ENCODE measurements around the gene EPHB1. TPM values are rescaled to one million over a fixed set of nuclear protein-coding genes. Genes with fewer than 3 reads are reported as not detected.

Gene EPHB1
- total and polyA plus RNA-seq, 2 of the 13 experiments (the other 11 are each of a cell fraction or from before 2014, with no cell fraction given): 0.07 to 0.21 TPM

GRCh38 chr3:134991472-134992010 is 196.5 kb downstream of the EPHB1 start:
- no peak for FAIRE-seq

More at GRCh38 chr3:134991472-134992010, 196.5 kb downstream of the EPHB1 start:
- no peaks in the 10 kb centered on the region for H4K20me1 ChIP-seq (ENCODE audit: insufficient read depth, low read length)
- H2AFZ ChIP-seq (ENCODE audit: low read length): no peak overlapping the region
- ChIA-PET POLR2A (no interaction called here), CTCF (ENCODE audit: low intra/inter-chr PET ratio, low total read pairs) (no interaction called here)
- in situ Hi-C loops (cut with HindIII; ENCODE audit: extremely low pct_ligation_motif_present, low pct_unique_long_range_greater_than_20kb) (no loop called here), intact Hi-C loops (cut with micrococcal nuclease; ENCODE audit: unreplicated experiment) (no loop called here)
- no TSS peak for BruUV-seq (replicated peaks)
- no peaks in the 10 kb centered on the region for H3K79me2 ChIP-seq (ENCODE audit: insufficient read depth, low read length)
- no peak overlapping the region for H3K4me3 ChIP-seq (replicated peaks in 1 of 3; ENCODE audit: insufficient read depth in 1 of 3, low read depth in 2 of 3, low read length in 3 of 3)
- no peak overlapping the region for H3K9ac ChIP-seq (ENCODE audit: insufficient read depth, low read depth, low read length)
- no peak overlapping the region for H3K4me2 ChIP-seq (ENCODE audit: low read depth, low read length)
- no peak for ATAC-seq
- 29% methylated on average over 2 of the region's 2 CpGs for WGBS (ENCODE audit: low lambda C conversion rate)
- DNase-seq (ENCODE audit: low spot score): no peak
- H3K27ac ChIP-seq (ENCODE audit: extremely low read length, insufficient read depth, low read length): no peak overlapping the region
- TF ChIP-seq PPARG (CRISPR knock-in tag; conservative IDR thresholded peaks at IDR 0.05) (no peak), SMAD9 (CRISPR knock-in tag; IDR thresholded peaks at IDR 0.05) (no peak), HNRNPH1 (optimal IDR thresholded peaks at IDR 0.05; ENCODE audit: low read depth, low read length) (no peak), ARID2 (CRISPR knock-in tag; IDR thresholded peaks at IDR 0.05; ENCODE audit: borderline replicate concordance) (no peak), ZNF883 (CRISPR knock-in tag; IDR thresholded peaks at IDR 0.05; ENCODE audit: not compliant biosample characterization) (no peak), ELF1 (CRISPR knock-in tag; IDR thresholded peaks at IDR 0.05) (no peak), ARHGAP35 (CRISPR knock-in tag; IDR thresholded peaks at IDR 0.05; ENCODE audit: borderline replicate concordance) (no peak), ZNF777 (CRISPR knock-in tag; IDR thresholded peaks at IDR 0.05) (no peak), ZNF772 (CRISPR knock-in tag; IDR thresholded peaks at IDR 0.05) (no peak), ZBED4 (CRISPR knock-in tag; IDR thresholded peaks at IDR 0.05; ENCODE audit: borderline replicate concordance) (no peak), RBAK (CRISPR knock-in tag; IDR thresholded peaks at IDR 0.05) (no peak), ZNF784 (CRISPR knock-in tag; IDR thresholded peaks at IDR 0.05; ENCODE audit: borderline replicate concordance) (no peak), THAP7 (CRISPR knock-in tag; IDR thresholded peaks at IDR 0.05) (no peak)
- H3K9me3 ChIP-seq (ENCODE audit: low read length): no peaks in the 10 kb centered on the region
- H3K4me1 ChIP-seq (ENCODE audit: insufficient read depth, low read length): no peaks in the 10 kb centered on the region
- H3K36me3 ChIP-seq (replicated peaks in 1 of 2; ENCODE audit: control insufficient read depth in 1 of 2, insufficient read depth in 2 of 2, low read length in 2 of 2): no peaks in the 10 kb centered on the region
- H3K27me3 ChIP-seq (ENCODE audit: control insufficient read depth in 1 of 2, insufficient read depth in 2 of 2, low read length in 2 of 2): no peaks in the 10 kb centered on the region; a peak in 3 of 5 replicates
